Testis (tissue), 3 donors: ENCODE results near the gene BEAN1. TPM values are rescaled to one million over a fixed set of nuclear protein-coding genes. Genes with fewer than 3 reads are reported as not detected.

ENCODE experiments used
- DNase-seq: peaks from one replicate; pipeline ENCODE4 v3.0.0-alpha.2; 2019
- H3K27ac ChIP-seq, 2 donors: fragments of 200-600 bp; sonication (generic); one replicate each; pipeline ENCODE4 v1.5.1; 2019
- H3K27me3 ChIP-seq: fragments of 200-600 bp; sonication (generic); one replicate; pipeline ENCODE4 v1.5.1; 2019
- H3K36me3 ChIP-seq: fragments of 200-600 bp; sonication (generic); one replicate; pipeline ENCODE4 v1.5.1; 2017; ENCODE audit warnings: low read depth; ENCODE audit errors: missing control alignments
- H3K4me1 ChIP-seq: fragments of 200-600 bp; sonication (generic); one replicate; pipeline ENCODE4 v1.5.1; 2019
- H3K4me3 ChIP-seq, 2 donors: fragments of 200-600 bp; sonication (generic); one replicate each; pipeline ENCODE4 v1.5.1; 2017 to 2019
- H3K9me3 ChIP-seq: fragments of 200-600 bp; sonication (generic); one replicate; pipeline ENCODE4 v1.5.1; 2017
- POLR2A ChIP-seq: fragments of 450-650 bp; IDR thresholded peaks from one replicate; pipeline ENCODE4 v1.6.1; 2017; ENCODE audit warnings: antibody characterized with exemption, mild to moderate bottlenecking, moderate library complexity
- WGBS, 2 donors: methylation state at CpG; one replicate each; pipeline ENCODE4 v1.1.5; 2018; 5-methylcytosine and 5-hydroxymethylcytosine counted together
- intact Hi-C: fragments of 100-400 bp; cut with DNase I; formaldehyde crosslinking; loops from one replicate; pipeline ENCODE4 v1.15.1; 2023; ENCODE audit warnings: low total_unique reads
- polyA plus RNA-seq: library from polyadenylated mRNA; stranded (reverse); fragments of 350-450 nt; fragmentation: Illumina TruSeq; extraction: RNeasy Lipid Tissue Mini Kit (QIAGEN cat#74804); gene quantifications from one replicate; pipeline ENCODE4 v1.2.3, GENCODE V29; 2014; ENCODE audit warnings: low read depth, low replicate concordance; ENCODE audit not compliant: insufficient read depth
- total RNA-seq, 2 donors: library from RNA; depleted of rRNA; stranded (reverse); fragments of >200 nt; gene quantifications; one replicate each; pipeline ENCODE4 v1.2.3, GENCODE V29; 2016
- TF ChIP-seq, protein P1 (sequence below), 3 experiments: fragments of 450-650 bp in 2 of 3; fragments of 200-600 bp in 1 of 3; sonication (generic) in 1 of 3; IDR thresholded peaks; one replicate each; pipeline ENCODE4 v1.5.1; 2016 to 2019; ENCODE audit warnings: antibody characterized with exemption in 3 of 3, mild to moderate bottlenecking in 2 of 3, moderate library complexity in 1 of 3

Gene BEAN1
- total and polyA plus RNA-seq, 3 donors from 2014 or later = 4.2 to 18.0 (median 6.1) TPM

DNA sequence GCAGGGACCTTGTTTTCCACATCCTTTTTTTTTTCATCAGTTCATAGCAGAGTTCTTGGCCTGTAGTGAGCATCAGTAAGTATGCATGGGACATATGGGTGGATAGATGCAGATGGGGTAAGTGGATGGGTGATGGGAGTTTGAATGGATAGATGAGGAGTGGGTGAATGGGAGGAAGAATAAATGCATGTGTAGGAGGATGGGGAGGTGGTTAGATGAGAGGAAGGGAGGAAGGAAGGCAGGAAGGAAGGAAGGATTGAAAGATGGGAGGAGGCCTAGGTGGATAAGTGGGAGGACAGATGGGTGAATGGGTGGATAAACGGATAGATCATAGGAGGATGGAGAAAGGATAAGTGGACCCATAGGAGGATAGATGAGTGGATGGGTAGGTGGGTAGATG is 3.9 kb upstream of the BEAN1 start:
- TF ChIP-seq, protein P1, sequence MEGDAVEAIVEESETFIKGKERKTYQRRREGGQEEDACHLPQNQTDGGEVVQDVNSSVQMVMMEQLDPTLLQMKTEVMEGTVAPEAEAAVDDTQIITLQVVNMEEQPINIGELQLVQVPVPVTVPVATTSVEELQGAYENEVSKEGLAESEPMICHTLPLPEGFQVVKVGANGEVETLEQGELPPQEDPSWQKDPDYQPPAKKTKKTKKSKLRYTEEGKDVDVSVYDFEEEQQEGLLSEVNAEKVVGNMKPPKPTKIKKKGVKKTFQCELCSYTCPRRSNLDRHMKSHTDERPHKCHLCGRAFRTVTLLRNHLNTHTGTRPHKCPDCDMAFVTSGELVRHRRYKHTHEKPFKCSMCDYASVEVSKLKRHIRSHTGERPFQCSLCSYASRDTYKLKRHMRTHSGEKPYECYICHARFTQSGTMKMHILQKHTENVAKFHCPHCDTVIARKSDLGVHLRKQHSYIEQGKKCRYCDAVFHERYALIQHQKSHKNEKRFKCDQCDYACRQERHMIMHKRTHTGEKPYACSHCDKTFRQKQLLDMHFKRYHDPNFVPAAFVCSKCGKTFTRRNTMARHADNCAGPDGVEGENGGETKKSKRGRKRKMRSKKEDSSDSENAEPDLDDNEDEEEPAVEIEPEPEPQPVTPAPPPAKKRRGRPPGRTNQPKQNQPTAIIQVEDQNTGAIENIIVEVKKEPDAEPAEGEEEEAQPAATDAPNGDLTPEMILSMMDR (IDR thresholded peaks at IDR 0.05) = no peak
- no peak for TF ChIP-seq POLR2A
- Histone ChIP-seq H3K36me3 (no peaks in the 10 kb centered on the region), H3K9me3 (no peaks in the 10 kb centered on the region), H3K27me3 (no peaks in the 10 kb centered on the region), H3K4me3 (no peak overlapping the region), H3K27ac (no peak overlapping the region), H3K4me1 (peaks cover 5% of the 10 kb centered on the region)
- no peak for DNase-seq
- 93 to 96% methylated on average over 1 of the region's 1 CpG for WGBS, 2 donors
- intact Hi-C loops = no loop called here

DNA sequence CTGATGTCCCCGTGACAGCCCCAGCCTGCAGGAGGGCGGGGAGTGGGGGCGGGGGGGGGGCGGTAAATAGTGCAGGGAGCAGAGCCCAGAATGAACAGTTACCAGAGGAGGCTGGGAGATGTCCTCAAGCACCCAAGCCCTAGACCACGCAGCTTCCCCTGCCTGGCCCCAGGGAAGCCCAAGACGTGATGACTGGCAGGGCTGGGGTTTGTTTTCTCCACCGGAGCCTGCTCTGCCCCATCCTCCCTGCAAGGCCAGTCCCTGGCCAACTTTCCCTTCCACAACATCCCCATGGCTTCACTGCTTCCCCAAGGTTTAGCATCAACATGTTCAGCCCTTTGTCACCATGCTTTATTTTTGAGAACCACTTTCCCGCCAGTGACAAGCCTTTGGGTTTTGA is 1.4 kb upstream of the BEAN1 start:
- Histone ChIP-seq H3K27me3 (no peaks in the 10 kb centered on the region), H3K27ac (no peak overlapping the region), H3K4me1 (peaks cover 5% of the 10 kb centered on the region), H3K4me3 (no peak overlapping the region), H3K36me3 (no peaks in the 10 kb centered on the region), H3K9me3 (no peaks in the 10 kb centered on the region)
- no peak for DNase-seq
- no peak for TF ChIP-seq POLR2A
- TF ChIP-seq, protein P1 (IDR thresholded peaks at IDR 0.05) = no peak
- intact Hi-C loops = no loop called here
- WGBS, 2 donors = 30 to 34% methylated on average over 7 to 8 of the region's 8 CpGs

DNA sequence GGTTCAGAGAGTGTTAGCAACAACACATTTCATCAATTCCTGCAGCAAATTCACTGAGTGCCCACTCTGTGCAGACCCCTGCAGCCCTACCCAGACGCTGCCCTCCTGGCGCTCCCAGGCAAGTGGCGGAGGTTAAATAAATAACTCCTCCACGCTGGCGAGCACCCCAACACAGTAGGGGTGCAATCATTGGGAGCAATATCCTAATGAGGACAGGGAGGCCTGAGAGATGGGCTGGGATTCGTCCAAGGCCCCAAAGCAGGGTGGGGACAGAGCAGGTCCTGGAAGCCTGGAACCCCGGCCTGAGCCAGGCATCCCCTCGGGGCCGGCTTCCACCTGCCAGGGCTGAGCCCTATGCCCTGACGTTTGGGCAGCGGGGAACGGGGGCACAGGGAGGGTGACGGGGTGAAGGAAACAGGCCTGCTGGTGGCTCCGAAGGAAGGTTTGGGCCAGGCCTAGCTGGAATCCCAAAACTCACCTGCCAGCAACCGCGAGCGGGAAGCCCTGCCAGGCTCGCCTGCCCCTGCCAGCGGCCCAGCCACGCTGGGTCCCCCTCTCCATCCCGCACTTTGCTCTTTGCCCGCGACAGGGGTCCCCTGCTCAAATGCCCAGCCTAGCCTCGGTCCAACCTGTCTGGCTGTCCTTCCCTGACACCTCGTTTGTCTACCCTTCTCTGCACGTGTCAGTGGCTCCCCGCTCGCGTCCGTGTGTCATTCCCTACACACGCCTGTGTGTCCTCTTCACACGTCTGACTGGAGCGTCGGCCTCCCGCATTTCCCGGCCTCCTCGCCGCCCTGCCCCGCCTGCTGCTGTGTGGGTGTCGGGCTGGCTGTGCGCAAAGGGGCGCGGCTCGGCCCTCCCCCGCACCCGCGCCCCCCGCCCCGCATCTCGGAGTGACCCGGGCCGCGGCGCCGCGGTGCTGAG is 721 bp upstream of the BEAN1 start:
- WGBS, 2 donors = 15% methylated on average over 35 to 48 of the region's 56 CpGs
- no peak for DNase-seq
- Histone ChIP-seq H3K36me3 (no peaks in the 10 kb centered on the region), H3K27ac (no peak overlapping the region), H3K4me1 (peaks cover 5% of the 10 kb centered on the region), H3K9me3 (no peaks in the 10 kb centered on the region), H3K27me3 (no peaks in the 10 kb centered on the region), H3K4me3 (peak overlapping the region in 1 of 2 donors; percentile 31)
- no peak for TF ChIP-seq POLR2A
- TF ChIP-seq, protein P1 (IDR thresholded peaks at IDR 0.05) = no peak
- intact Hi-C loops = no loop called here

DNA sequence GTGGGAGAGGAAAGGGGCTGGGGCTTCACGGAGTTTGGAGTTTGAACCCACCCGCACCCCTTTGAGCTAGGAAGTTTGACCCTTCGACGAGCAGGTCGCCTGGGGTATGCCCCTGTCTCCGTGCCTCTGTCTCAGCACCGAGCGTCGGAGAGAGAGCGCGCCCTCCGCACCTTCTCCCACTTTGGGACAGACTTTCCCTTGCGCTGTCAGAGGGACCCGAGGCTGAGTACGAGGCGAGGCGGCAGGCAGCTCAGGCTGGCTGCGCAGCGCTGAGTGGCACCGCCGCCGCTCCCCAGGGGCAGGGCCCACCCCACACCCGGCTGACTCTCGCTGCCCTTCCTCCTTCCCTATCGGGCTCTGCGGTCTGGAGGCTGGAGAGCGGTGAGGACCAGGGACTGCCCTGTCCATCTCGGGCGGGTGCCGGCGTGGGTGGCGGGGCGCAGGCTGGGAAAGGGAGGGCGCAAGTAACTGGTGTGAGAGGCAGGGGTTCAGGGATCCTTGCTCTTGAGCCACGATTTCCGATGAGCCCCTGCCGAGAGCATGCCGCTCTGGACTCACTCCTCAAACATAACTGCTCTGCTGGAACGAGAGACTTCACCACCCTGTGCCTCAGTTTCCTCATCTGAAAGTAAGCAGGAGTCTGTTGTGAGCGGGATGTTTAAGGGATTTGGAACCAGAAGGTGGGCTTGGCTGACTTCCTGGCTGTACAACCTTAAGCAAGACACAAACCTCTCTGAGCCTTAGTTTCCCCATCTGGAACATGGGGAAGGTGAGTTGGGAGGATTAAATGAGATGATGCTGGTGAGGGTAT is 981 bp downstream of the BEAN1 start:
- DNase-seq = no peak
- 17 to 33% methylated on average over 4 to 26 of the region's 40 CpGs for WGBS, 2 donors
- H3K27ac ChIP-seq = no peak overlapping the region
- peaks cover 5% of the 10 kb centered on the region for H3K4me1 ChIP-seq
- H3K27me3 ChIP-seq = no peaks in the 10 kb centered on the region
- peak overlapping the region; percentile 24 to 50 for H3K4me3 ChIP-seq
- H3K9me3 ChIP-seq = no peaks in the 10 kb centered on the region
- intact Hi-C loops = no loop called here
- H3K36me3 ChIP-seq = no peaks in the 10 kb centered on the region
- TF ChIP-seq, protein P1 (IDR thresholded peaks at IDR 0.05) = no peak
- no peak for TF ChIP-seq POLR2A
